ENCODE data around the gene CAV1.
"Not testable (repeated sequence)": the region's sequence is repeated elsewhere in the genome, so short reads cannot be mapped to it uniquely, and the experiment has no call there.

The CAV1 gene, protein sequence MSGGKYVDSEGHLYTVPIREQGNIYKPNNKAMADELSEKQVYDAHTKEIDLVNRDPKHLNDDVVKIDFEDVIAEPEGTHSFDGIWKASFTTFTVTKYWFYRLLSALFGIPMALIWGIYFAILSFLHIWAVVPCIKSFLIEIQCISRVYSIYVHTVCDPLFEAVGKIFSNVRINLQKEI

DNA sequence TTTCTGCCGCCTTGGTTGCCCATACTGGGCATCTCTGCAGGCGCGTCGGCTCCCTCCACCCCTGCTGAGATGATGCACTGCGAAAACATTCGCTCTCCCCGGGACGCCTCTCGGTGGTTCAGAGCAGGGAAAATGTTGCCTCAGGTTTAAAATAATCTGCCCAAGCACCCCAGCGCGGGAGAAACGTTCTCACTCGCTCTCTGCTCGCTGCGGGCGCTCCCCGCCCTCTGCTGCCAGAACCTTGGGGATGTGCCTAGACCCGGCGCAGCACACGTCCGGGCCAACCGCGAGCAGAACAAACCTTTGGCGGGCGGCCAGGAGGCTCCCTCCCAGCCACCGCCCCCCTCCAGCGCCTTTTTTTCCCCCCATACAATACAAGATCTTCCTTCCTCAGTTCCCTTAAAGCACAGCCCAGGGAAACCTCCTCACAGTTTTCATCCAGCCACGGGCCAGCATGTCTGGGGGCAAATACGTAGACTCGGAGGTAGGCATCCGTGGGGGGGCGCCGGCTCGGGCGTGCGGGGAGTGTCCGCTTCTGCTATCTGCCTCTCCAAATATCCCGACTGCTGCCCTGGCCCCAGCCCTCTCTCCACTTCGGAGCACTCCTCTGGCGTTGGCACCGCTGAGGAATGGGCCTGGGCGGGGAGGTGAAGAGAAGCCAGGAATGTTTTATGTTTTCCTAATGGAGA is at the start of gene CAV1:
Gene CAV1, plus strand, starts transcription at position 428 of the 689 bp plus-strand sequence. Its CDS starts 27 bp downstream, at position 455.
- no peak for TF ChIP-seq EZH2 (IDR thresholded peaks at IDR 0.05)
- TF ChIP-seq POLR2AphosphoS5 (IDR thresholded peaks at IDR 0.05; ENCODE audit: borderline replicate concordance, low read depth, low read length) = peak; percentile 81
- peak; percentile 61 for TF ChIP-seq FOXP2 (optimal IDR thresholded peaks at IDR 0.05; ENCODE audit: control extremely low read depth, extremely low read length, insufficient read depth)
- peak; percentile 87 for DNase-seq (ENCODE audit: low read depth, low spot score)
- H3K9ac ChIP-seq (ENCODE audit: insufficient read length) = peak within 1 kb of the TSS; percentile 99

GRCh38 chr7:116477625-116478024 is 47.2 kb upstream of the CAV1 start:
- Histone ChIP-seq H3K4me3 (no peak overlapping the region), H3K9me3 (ENCODE audit: low read depth, low read length) (peaks cover 15% of the 10 kb centered on the region; the same call in 1 of the 2 replicates), H3K36me3 (ENCODE audit: insufficient read depth, low read length) (peaks cover 18% of the 10 kb centered on the region; the same call in 1 of the 2 replicates), H3K27ac (peak overlapping the region; percentile 87), H3K9ac (ENCODE audit: insufficient read length) (no peak overlapping the region)
- TF ChIP-seq POLR2AphosphoS5 (IDR thresholded peaks at IDR 0.05; ENCODE audit: borderline replicate concordance, low read depth, low read length) (no peak), FOXP2 (optimal IDR thresholded peaks at IDR 0.05; ENCODE audit: control extremely low read depth, extremely low read length, insufficient read depth) (no peak), EZH2 (IDR thresholded peaks at IDR 0.05) (no peak)
- no peak for DNase-seq (ENCODE audit: low read depth, low spot score)

More for the DNA sequence above, at the start of gene CAV1:
- peaks cover 34% of the 10 kb centered on the region for H3K36me3 ChIP-seq (ENCODE audit: insufficient read depth, low read length)
- H3K27ac ChIP-seq = peak within 1 kb of the TSS; percentile 100
- peak within 1 kb of the TSS; percentile 97 for H3K4me3 ChIP-seq
- no peaks in the 10 kb centered on the region for H3K9me3 ChIP-seq (ENCODE audit: low read depth, low read length)

DNA sequence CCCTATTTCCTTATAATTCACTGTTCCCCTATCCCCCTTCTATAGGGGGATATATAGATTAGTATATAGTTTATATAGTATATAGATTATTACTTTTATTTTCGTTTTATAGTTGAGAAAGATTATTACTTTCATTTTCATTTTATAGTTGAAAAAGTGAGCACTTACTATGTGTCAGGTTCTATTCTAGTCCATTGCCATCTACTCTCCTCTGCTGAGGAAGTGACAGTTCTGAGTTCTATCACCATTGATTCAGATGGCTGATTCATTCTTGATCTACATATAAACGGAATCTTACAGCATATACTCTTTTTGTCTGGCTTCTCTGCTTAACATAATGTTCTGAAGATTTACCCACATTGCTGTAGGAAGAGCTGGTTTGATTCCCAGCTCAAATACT is 46.0 kb upstream of the CAV1 start:
- Histone ChIP-seq H3K9me3 (ENCODE audit: low read depth, low read length) (peaks cover 12% of the 10 kb centered on the region; the same call in 1 of the 2 replicates), H3K9ac (ENCODE audit: insufficient read length) (no peak overlapping the region), H3K27ac (peak overlapping the region; percentile 87), H3K36me3 (ENCODE audit: insufficient read depth, low read length) (peaks cover 10% of the 10 kb centered on the region; the same call in 1 of the 2 replicates), H3K4me3 (no peak overlapping the region)
- no peak for TF ChIP-seq FOXP2 (optimal IDR thresholded peaks at IDR 0.05; ENCODE audit: control extremely low read depth, extremely low read length, insufficient read depth)
- no peak for DNase-seq (ENCODE audit: low read depth, low spot score)

DNA sequence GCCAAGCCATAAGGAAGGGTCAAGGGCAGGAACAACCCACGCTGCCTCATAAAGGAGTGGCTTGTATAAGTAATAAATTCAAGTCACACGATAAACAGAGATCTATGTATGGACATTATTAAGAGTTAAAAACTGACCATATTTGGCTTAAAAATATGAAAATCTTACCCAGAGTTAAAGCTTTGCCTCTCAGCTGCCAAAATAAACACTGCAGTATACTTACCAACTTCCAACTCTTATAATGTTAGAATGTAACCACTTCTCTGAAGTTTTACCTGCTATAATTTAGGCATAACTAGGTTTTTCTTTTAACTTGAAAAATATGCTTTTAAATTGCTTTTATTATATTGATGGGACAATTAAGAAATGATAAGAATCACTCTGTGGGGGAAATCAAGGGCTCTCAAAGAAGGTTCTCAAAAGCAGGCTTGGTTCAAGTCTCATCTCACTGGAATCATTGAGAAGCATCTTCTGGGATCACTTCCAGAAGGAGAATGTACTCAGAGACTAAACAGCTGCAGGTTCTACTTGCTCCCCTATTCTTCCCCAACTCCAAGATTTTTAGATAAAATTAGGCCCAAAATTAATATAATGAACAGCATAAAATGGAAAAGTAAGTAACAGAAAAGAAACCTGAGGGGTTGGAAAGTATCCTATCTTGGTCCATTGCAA is 41.4 kb upstream of the CAV1 start:
- Histone ChIP-seq H3K27ac (no peak overlapping the region), H3K4me3 (no peak overlapping the region), H3K36me3 (ENCODE audit: insufficient read depth, low read length) (no peaks in the 10 kb centered on the region), H3K9me3 (ENCODE audit: low read depth, low read length) (no peaks in the 10 kb centered on the region), H3K9ac (ENCODE audit: insufficient read length) (no peak overlapping the region)
- DNase-seq (ENCODE audit: low read depth, low spot score) = no peak
- no peak for TF ChIP-seq POLR2AphosphoS5 (IDR thresholded peaks at IDR 0.05; ENCODE audit: borderline replicate concordance, low read depth, low read length)
- TF ChIP-seq FOXP2 (optimal IDR thresholded peaks at IDR 0.05; ENCODE audit: control extremely low read depth, extremely low read length, insufficient read depth) = no peak
- TF ChIP-seq EZH2 (IDR thresholded peaks at IDR 0.05) = no peak

DNA sequence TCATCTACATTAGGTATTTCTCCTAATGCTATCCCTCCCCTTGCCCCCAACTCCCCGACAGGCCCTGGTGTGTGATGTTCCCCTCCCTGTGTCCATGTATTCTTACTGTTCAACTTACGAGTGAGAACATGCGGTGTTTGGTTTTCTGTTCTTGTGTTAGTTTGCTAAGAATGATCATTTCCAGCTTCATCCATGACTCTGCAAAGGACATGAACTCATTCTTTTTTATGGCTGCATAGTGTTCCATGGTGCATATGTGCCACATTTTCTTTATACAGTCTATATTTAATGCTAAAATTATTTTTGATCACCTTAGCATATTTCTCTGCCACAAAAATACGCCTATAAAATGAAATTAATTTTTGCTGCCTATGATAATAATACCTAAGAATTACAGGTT is 40.4 kb upstream of the CAV1 start:
- not testable (repeated sequence) for H3K27ac ChIP-seq; H3K9ac ChIP-seq (ENCODE audit: insufficient read length); H3K9me3 ChIP-seq (ENCODE audit: low read depth, low read length); H3K36me3 ChIP-seq (ENCODE audit: insufficient read depth, low read length); H3K4me3 ChIP-seq; DNase-seq (ENCODE audit: low read depth, low spot score)

GRCh38 chr7:116487907-116488521 is 36.8 kb upstream of the CAV1 start:
- no peak for DNase-seq (ENCODE audit: low read depth, low spot score)
- Histone ChIP-seq H3K4me3 (no peak overlapping the region), H3K9ac (ENCODE audit: insufficient read length) (no peak overlapping the region), H3K9me3 (ENCODE audit: low read depth, low read length) (no peaks in the 10 kb centered on the region), H3K27ac (peak overlapping the region; percentile 16; the same call in 1 of the 2 replicates), H3K36me3 (ENCODE audit: insufficient read depth, low read length) (no peaks in the 10 kb centered on the region)
- no peak for TF ChIP-seq POLR2AphosphoS5 (IDR thresholded peaks at IDR 0.05; ENCODE audit: borderline replicate concordance, low read depth, low read length)
- no peak for TF ChIP-seq FOXP2 (optimal IDR thresholded peaks at IDR 0.05; ENCODE audit: control extremely low read depth, extremely low read length, insufficient read depth)
- TF ChIP-seq EZH2 (IDR thresholded peaks at IDR 0.05) = no peak

- Histone ChIP-seq H3K9ac (ENCODE audit: insufficient read length) (no peak overlapping the region), H3K9me3 (ENCODE audit: low read depth, low read length) (no peaks in the 10 kb centered on the region), H3K36me3 (ENCODE audit: insufficient read depth, low read length) (no peaks in the 10 kb centered on the region), H3K4me3 (no peak overlapping the region), H3K27ac (peak overlapping the region; percentile 52; the same call in 1 of the 2 replicates)
- DNase-seq (ENCODE audit: low read depth, low spot score) = no peak
- TF ChIP-seq FOXP2 (optimal IDR thresholded peaks at IDR 0.05; ENCODE audit: control extremely low read depth, extremely low read length, insufficient read depth) = no peak
- no peak for TF ChIP-seq EZH2 (IDR thresholded peaks at IDR 0.05)
- TF ChIP-seq POLR2AphosphoS5 (IDR thresholded peaks at IDR 0.05; ENCODE audit: borderline replicate concordance, low read depth, low read length) = no peak
Measured at GRCh38 chr7:116490351-116490750, 34.5 kb upstream of the CAV1 start.
